ENCODE results near the gene ACSL5.

Gene ACSL5

DNA sequence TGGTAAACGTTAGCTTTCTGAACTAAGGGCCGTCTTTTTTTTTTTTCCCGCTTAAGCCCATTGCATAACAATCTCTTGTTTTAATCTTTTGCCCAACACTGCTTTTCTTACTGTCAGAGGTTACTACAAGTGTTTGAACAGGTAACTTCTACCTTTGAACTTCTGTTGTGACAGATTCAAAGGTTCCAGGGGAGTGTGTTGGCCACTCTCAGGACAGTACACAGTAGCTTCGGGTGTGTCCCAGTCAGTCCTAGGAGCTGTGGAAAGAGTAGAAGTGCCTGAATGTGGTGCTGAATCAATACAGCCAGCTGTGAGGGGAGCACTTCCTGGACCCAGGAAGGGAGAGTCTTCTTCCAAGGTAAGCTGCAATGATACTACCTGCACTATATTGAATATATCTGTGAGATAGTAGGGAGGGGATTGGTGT lies at the start of gene ACSL5:
TSS of gene ACSL5 (plus strand) at position 205 of the 427 bp plus-strand sequence. CDS start 20,831 bp downstream, outside the sequence.
- no peak for DNase-seq (ENCODE audit: low spot score)

GRCh38 chr10:112327678-112328077 lies 46.2 kb upstream of the ACSL5 start:
- DNase-seq (ENCODE audit: low spot score), result no peak

GRCh38 chr10:112330162-112330561 lies 43.8 kb upstream of the ACSL5 start:
- DNase-seq (ENCODE audit: low spot score), result peak; percentile 7

GRCh38 chr10:112330607-112331160 lies 43.2 kb upstream of the ACSL5 start:
- no peak for DNase-seq (ENCODE audit: low spot score)

- no peak for DNase-seq (ENCODE audit: low spot score)
Observed at GRCh38 chr10:112332022-112332421, 41.9 kb upstream of the ACSL5 start.

GRCh38 chr10:112332509-112333228 lies 41.2 kb upstream of the ACSL5 start:
- DNase-seq (ENCODE audit: low spot score), result peak; percentile 33

- no peak for DNase-seq (ENCODE audit: low spot score)
Observed at GRCh38 chr10:112333452-112333851, 40.5 kb upstream of the ACSL5 start.

- peak; percentile 42 for DNase-seq (ENCODE audit: low spot score)
Observed at GRCh38 chr10:112335111-112335867, 38.6 kb upstream of the ACSL5 start.

DNA sequence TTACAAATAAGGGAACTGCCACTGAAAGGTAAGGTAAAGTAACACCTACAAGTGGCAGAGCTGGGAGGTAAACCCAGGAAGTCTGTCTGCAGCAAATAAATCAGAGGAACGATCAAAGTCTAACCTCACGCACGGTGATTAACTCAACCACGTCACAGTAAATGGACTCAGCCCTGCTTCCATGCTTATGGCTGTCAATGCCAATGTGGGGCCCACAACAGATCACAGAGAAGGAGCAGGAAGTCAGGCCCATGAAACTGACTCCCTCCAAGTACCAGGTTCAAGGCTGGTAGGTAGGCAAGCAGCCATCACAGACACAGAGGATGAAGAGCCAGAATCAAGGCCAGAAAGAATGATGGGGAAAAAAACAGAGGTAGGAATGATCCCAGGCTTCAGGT lies 38.0 kb upstream of the ACSL5 start:
- DNase-seq (ENCODE audit: low spot score), result no peak

DNA sequence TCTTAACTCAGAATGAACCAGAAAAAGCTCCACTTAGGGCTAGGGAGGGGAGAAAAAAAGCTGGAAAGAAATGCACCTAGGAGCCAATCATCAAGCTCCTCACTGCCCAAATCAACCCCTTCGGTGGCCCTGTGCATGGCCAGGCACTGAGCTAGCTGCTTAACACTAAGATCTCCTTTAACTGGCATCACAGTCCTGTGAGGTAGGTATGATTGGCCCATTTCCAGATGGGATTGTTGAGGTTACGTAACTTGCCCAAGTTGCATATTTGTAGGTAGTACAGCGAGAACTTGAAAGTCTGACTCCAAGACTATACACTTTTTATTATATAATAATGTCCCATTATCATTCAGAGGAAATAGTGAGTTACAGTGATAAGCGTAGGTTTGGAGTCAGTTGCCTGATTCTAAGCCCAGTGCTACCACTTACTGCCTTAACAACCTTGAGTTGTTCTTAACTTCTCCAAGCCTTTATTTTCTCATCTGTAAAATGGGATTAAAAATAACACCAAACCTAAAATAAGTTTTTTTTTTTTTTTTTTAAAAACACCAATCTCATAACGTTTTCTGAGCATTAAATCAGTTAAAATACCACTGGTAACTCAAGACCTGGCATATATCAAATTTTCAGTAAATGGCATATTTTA lies 37.2 kb upstream of the ACSL5 start:
- DNase-seq (ENCODE audit: low spot score), result no peak

GRCh38 chr10:112338957-112339356 lies 35.0 kb upstream of the ACSL5 start:
- DNase-seq (ENCODE audit: low spot score), result no peak

GRCh38 chr10:112340601-112341000 lies 33.3 kb upstream of the ACSL5 start:
- DNase-seq (ENCODE audit: low spot score), result no peak

DNA sequence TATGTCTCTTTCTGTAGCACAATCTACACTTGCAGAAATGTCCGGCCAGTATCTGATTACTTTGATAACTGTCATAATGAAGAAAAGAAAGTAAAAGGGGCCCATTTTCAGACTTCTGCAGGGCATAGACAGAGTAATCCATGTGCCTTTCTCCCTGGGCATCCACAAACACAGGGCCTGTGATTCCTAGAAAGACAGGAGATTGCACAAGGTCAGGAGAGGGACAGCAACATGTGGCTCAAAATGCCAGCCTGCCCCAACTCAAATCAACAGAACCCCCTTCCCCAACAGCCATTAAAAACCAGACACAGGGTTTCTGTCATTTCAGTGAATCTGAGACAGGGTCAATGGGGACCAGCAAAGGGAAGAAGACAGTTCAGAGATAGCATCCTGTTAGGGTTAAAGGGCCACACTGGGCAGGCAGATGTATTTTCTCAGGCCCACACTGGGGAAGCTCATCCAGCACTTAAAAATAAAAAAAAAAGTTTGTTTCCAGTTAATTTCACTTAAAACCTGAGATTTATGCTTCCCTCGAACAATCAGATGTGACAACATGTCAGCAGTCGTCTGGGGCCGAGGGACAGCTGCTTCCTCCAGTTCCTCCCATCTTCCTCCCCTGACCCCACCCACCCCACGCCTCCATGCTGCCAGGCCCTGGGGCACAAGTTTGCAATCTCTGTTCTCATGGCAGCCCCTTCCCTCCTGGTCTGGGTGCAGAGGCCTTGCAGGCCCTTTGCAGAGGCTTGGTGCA lies 30.7 kb upstream of the ACSL5 start:
- DNase-seq (ENCODE audit: low spot score), result no peak

GRCh38 chr10:112344261-112344660 lies 29.7 kb upstream of the ACSL5 start:
- no peak for DNase-seq (ENCODE audit: low spot score)

DNA sequence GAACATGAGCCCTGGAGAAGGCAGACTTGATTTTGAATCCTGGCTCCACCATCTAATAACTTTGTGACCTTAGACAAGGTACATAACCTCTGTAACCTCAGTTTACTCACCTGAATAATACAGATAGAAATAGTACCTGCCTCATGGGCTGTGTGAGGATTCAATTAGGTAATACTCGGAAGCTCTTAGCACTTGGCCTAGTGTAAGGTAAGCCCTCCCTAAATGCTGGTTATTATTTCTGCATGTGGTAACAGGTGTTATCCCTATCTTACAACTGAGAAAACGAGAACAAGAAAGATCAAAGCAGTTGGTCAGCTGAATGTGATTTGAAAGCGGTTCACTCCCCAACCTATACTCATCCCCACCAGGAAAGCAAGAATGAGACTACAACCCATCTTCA lies 28.7 kb upstream of the ACSL5 start:
- no peak for DNase-seq (ENCODE audit: low spot score)

DNA sequence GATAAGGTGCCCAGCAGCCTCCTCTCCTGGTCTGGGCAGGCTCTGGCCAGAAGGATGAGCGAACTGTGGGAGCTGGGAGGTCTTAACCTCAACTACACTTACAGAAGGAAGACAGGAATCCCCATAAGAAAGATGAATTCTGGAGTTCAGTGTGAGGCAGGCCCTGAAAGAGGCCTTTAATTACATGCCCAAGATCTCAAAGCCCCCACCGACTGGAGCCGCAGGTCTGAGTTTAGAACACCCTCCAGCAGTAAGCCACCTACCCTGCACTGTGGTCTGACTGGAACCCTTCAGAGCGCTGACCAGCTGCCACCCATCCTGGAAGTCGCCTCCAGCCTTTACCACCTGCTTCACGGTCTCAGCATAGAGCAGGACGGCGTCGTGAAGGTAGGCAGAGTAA lies 28.2 kb upstream of the ACSL5 start:
- DNase-seq (ENCODE audit: low spot score), result no peak

GRCh38 chr10:112346774-112347173 lies 27.1 kb upstream of the ACSL5 start:
- no peak for DNase-seq (ENCODE audit: low spot score)

DNA sequence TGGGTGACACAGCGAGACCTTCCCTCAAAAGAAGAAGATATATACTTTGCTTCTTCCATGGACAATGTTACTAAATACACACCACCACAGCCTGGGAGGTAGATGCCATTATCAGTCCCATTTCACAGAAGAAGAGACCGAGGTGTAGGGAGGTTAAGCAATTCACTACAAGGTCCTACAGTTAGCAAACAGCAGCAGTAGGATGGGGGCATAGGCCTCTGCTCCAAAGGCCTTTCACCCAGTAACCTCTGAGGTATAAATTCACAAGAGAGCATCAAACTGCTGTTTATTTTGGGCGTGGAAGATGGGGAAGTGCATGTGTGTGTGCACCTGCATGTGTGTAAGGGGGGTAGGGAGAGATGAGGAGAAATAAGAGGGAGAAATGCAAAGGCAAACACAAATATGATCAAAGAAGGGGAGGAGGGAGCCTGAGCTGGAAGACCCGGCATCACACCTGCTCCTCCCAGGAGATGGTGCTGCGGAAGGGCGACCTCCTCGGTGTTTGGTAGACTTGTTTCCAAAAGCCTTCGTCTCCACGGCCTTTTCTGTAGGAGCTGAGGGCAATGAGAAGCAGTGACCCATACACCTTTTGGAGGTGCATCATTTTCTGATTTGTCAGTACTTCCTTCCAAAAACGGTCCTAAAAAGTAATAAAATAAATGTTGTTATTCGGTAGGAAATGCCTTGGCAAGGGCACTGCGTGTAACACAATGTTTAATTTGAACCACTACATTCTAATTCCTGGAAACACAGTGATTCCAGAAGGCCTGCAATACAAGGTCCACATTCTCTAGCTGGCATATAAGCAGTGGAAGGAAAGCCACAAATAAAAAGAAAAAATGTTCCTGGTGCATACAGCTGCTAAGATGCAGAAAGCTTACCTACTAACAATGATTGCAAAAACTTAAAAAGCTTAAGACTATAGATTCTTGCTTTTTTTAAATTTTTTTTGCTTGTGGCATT lies 25.9 kb upstream of the ACSL5 start:
- no peak for DNase-seq (ENCODE audit: low spot score)

- DNase-seq (ENCODE audit: low spot score), result no peak
Observed at GRCh38 chr10:112348759-112349158, 25.2 kb upstream of the ACSL5 start.

GRCh38 chr10:112349521-112350085 lies 24.3 kb upstream of the ACSL5 start:
- DNase-seq (ENCODE audit: low spot score), result no peak
